ENCODE measurements around the gene OR52B2. TPM values are rescaled to one million over a fixed set of nuclear protein-coding genes. Genes with fewer than 3 reads are reported as not detected.

The OR52B2 gene
- total and polyA plus RNA-seq, 2 of the 8 experiments (the other 6 are each of a cell fraction or from before 2014, with no cell fraction given): 0.15 TPM; not detected in 1

DNA sequence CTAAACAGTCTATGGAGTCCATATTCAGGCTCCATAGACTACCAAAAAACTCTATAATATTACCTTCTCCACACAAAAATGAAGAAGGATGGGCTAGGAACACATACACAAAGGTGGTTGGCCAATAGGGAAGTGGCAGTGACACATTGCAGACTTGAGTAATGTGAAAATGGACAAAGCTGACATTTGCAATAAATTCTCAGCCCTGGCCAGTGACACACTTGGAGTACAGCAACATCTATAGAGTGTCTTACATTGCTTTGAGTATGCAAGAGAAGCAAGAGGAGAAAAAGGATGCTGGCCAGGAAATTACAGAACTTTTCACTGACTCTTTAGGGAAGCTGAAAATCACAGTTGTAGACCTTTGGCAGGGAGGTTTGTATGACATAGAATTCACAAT is 21.6 kb upstream of the OR52B2 start:
- Histone ChIP-seq H4K20me1 (replicated peaks in 1 of 2; ENCODE audit: control insufficient read depth in 1 of 2, insufficient read depth in 2 of 2, low read length in 2 of 2) (no peaks in the 10 kb centered on the region), H2AFZ (ENCODE audit: low read length) (no peak overlapping the region), H2BK5ac (ENCODE audit: low read depth, low read length) (no peak overlapping the region), H3K4ac (replicated peaks; ENCODE audit: insufficient read length, low read depth, low read length) (no peak overlapping the region), H3K56ac (replicated peaks; ENCODE audit: insufficient read length, low read depth, low read length) (no peak overlapping the region), H2BK120ac (replicated peaks; ENCODE audit: low read depth, low read length) (no peak overlapping the region), H3K27me3 (replicated peaks in 1 of 4; ENCODE audit: control insufficient read depth in 3 of 4, extremely low read depth in 1 of 4, insufficient read depth in 3 of 4, low read length in 3 of 4) (no peaks in the 10 kb centered on the region), H3K9me3 (ENCODE audit: insufficient read depth in 2 of 2, low read depth in 1 of 2, low read length in 1 of 2) (no peaks in the 10 kb centered on the region), H3K23ac (ENCODE audit: insufficient read length) (no peak overlapping the region), H3K4me2 (ENCODE audit: insufficient read depth in 1 of 2, low read depth in 2 of 2, low read length in 2 of 2) (no peak overlapping the region), H4K8ac (ENCODE audit: extremely low read depth, insufficient read depth, low read length) (no peak overlapping the region), H3K23me2 (ENCODE audit: low read depth, low read length) (no peaks in the 10 kb centered on the region), H3K18ac (ENCODE audit: extremely low read depth, low read length) (no peak overlapping the region), H4K5ac (ENCODE audit: insufficient read length, low read depth, low read length) (no peak overlapping the region), H3K27ac (ENCODE audit: low read depth, low read length) (no peak overlapping the region), H4K91ac (replicated peaks; ENCODE audit: insufficient read length, low read length) (no peak overlapping the region), H3K79me1 (ENCODE audit: low read depth, low read length) (no peaks in the 10 kb centered on the region), H3K79me2 (ENCODE audit: control insufficient read depth in 1 of 2, insufficient read depth in 2 of 2, low read length in 2 of 2) (no peaks in the 10 kb centered on the region), H3K4me1 (replicated peaks in 1 of 4; ENCODE audit: control insufficient read depth in 3 of 4, insufficient read depth in 4 of 4, low read length in 3 of 4) (no peaks in the 10 kb centered on the region), H3K4me3 (ENCODE audit: extremely low read depth in 1 of 4, insufficient read depth in 2 of 4, low read depth in 3 of 4, low read length in 4 of 4) (no peak overlapping the region), H2AK5ac (ENCODE audit: low read depth, low read length) (no peak overlapping the region), H2BK20ac (ENCODE audit: low read length) (no peak overlapping the region), H3K9ac (replicated peaks in 1 of 4; ENCODE audit: extremely low read depth in 1 of 4, low read depth in 3 of 4, low read length in 3 of 4) (no peak overlapping the region), H3K14ac (ENCODE audit: insufficient read length) (no peak overlapping the region), H3K36me3 (ENCODE audit: control insufficient read depth in 2 of 4, insufficient read depth in 4 of 4, low read length in 3 of 4) (no peaks in the 10 kb centered on the region), H2BK12ac (ENCODE audit: low read depth, low read length) (no peak overlapping the region), H2BK15ac (ENCODE audit: low read length) (no peak overlapping the region)
- POLR2A ChIA-PET (ENCODE audit: partially characterized antibody): no interaction called here
- TF ChIP-seq TCF12 (IDR thresholded peaks at IDR 0.05; ENCODE audit: low read depth, low read length) (no peak), USF2 (IDR thresholded peaks at IDR 0.05; ENCODE audit: low read length) (no peak), CHD2 (IDR thresholded peaks at IDR 0.05; ENCODE audit: low read length) (no peak), SP1 (IDR thresholded peaks at IDR 0.05; ENCODE audit: low read depth, low read length) (no peak), POLR2A (IDR thresholded peaks at IDR 0.05; ENCODE audit: control extremely low read depth in 1 of 2, low read depth in 2 of 2, low read length in 2 of 2) (no peak), ZNF274 (IDR thresholded peaks at IDR 0.05; ENCODE audit: borderline replicate concordance, extremely low read depth, low read length) (no peak), TBP (IDR thresholded peaks at IDR 0.05; ENCODE audit: low read depth, low read length) (no peak), SAP30 (IDR thresholded peaks at IDR 0.05; ENCODE audit: insufficient read depth, insufficient replicate concordance, low read length) (no peak), EP300 (IDR thresholded peaks at IDR 0.05; ENCODE audit: borderline replicate concordance in 1 of 2, low read depth in 2 of 2, low read length in 2 of 2) (no peak), ASH2L (IDR thresholded peaks at IDR 0.05; ENCODE audit: low read length) (no peak), NANOG (IDR thresholded peaks at IDR 0.05; ENCODE audit: insufficient read depth, low read depth, low read length, poor library complexity, severe bottlenecking) (no peak)
- no peak for DNase-seq (ENCODE audit: low read depth in 1 of 2, low spot score in 2 of 2)
- no peak for FAIRE-seq
- CTCF ChIA-PET (ENCODE audit: partially characterized antibody): no interaction called here
